ENCODE data around the gene GATB. TPM values are rescaled to one million over a fixed set of nuclear protein-coding genes. Genes with fewer than 3 reads are reported as not detected.

GATB gene
- total and polyA plus RNA-seq, 2 donors (not counting 1 experiment from before 2014, with no cell fraction given), result 11.6 to 19.2 TPM

- CTCF ChIA-PET, result no interaction called here
- WGBS (ENCODE audit: insufficient coverage), result 98% methylated on average over 7 of the region's 19 CpGs
- H3K9ac ChIP-seq (ENCODE audit: low read length), result no peak overlapping the region
These were observed 41.5 kb downstream of the GATB start for GRCh38 chr4:151718984-151719955.

More at GRCh38 chr4:151718984-151719955, 41.5 kb downstream of the GATB start:
- no peaks in the 10 kb centered on the region for H3K9me3 Mint-ChIP-seq (ENCODE audit: insufficient read depth)
- no peaks in the 10 kb centered on the region for H3K27me3 Mint-ChIP-seq
- H3K4me1 ChIP-seq (ENCODE audit: control insufficient read depth in 2 of 2, insufficient read depth in 2 of 2, low read length in 2 of 2), result peaks cover 0 to 7% of the 10 kb centered on the region in 2 donors
- H3K9me3 ChIP-seq (ENCODE audit: control extremely low read depth in 1 of 3, control insufficient read depth in 2 of 3, insufficient read depth in 1 of 3, low read length in 2 of 3), result no peaks in the 10 kb centered on the region
- H3K4me3 Mint-ChIP-seq, result no peak overlapping the region
- H3K36me3 ChIP-seq (replicated peaks in 1 of 2; ENCODE audit: control extremely low read depth in 1 of 2, control insufficient read depth in 1 of 2, extremely low read depth in 1 of 2, insufficient read depth in 2 of 2, low read length in 1 of 2), result peaks cover 0 to 34% of the 10 kb centered on the region in 2 experiments
- peaks cover 5% of the 10 kb centered on the region for H3K4me1 Mint-ChIP-seq
- no peak overlapping the region for H3K27ac Mint-ChIP-seq
- TF ChIP-seq, protein P1, sequence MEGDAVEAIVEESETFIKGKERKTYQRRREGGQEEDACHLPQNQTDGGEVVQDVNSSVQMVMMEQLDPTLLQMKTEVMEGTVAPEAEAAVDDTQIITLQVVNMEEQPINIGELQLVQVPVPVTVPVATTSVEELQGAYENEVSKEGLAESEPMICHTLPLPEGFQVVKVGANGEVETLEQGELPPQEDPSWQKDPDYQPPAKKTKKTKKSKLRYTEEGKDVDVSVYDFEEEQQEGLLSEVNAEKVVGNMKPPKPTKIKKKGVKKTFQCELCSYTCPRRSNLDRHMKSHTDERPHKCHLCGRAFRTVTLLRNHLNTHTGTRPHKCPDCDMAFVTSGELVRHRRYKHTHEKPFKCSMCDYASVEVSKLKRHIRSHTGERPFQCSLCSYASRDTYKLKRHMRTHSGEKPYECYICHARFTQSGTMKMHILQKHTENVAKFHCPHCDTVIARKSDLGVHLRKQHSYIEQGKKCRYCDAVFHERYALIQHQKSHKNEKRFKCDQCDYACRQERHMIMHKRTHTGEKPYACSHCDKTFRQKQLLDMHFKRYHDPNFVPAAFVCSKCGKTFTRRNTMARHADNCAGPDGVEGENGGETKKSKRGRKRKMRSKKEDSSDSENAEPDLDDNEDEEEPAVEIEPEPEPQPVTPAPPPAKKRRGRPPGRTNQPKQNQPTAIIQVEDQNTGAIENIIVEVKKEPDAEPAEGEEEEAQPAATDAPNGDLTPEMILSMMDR (IDR thresholded peaks at IDR 0.05), result no peak
- TF ChIP-seq EZH2 (IDR thresholded peaks at IDR 0.05; ENCODE audit: borderline replicate concordance, insufficient read depth, low read depth, low read length, poor library complexity, severe bottlenecking), result no peak
- H3K27ac ChIP-seq (ENCODE audit: low read length in 2 of 2), result no peak overlapping the region
- no peak for ATAC-seq (ENCODE audit: low read depth)
- H2AFZ ChIP-seq (ENCODE audit: insufficient read depth, low read depth, low read length, poor library complexity, severe bottlenecking), result no peak overlapping the region
- DNase-seq, result no peak
- intact Hi-C loops (cut with micrococcal nuclease), result no loop called here
- no peaks in the 10 kb centered on the region for H3K27me3 ChIP-seq (replicated peaks in 1 of 4; ENCODE audit: control extremely low read depth in 1 of 4, control insufficient read depth in 3 of 4, insufficient read depth in 4 of 4, low read length in 3 of 4)
- H3K79me2 ChIP-seq (ENCODE audit: control insufficient read depth, insufficient read depth, low read length), result no peaks in the 10 kb centered on the region
- POLR2A ChIA-PET, result no interaction called here
- no peak overlapping the region for H3K4me3 ChIP-seq (ENCODE audit: control extremely low read depth in 1 of 5, extremely low read depth in 1 of 5, insufficient read depth in 1 of 5, low read depth in 2 of 5, low read length in 4 of 5)
- no peaks in the 10 kb centered on the region for H4K20me1 ChIP-seq (ENCODE audit: control insufficient read depth, insufficient read depth, low read length, poor library complexity, severe bottlenecking)
- H3K4me2 ChIP-seq (replicated peaks; ENCODE audit: low read depth, low read length, poor library complexity, severe bottlenecking), result no peak overlapping the region
